IMR-90 (cell line): ENCODE data around the gene RFX1. TPM values are rescaled to one million over a fixed set of nuclear protein-coding genes. Genes with fewer than 3 reads are reported as not detected.
A peak's percentile ranks its signal among the peaks of the same experiment; 100 is the strongest.

Source experiments
- ATAC-seq: fragments of 200-7000 bp; cut with Tn5 transposase; 2 replicates; pipeline ENCODE4 v1.9.1; 2020; ENCODE audit warnings: low read depth, mild to moderate bottlenecking, moderate library complexity
- BruUV-seq: library from RNA; stranded (reverse); fragments of 400-500 nt; replicated peaks from 2 replicates; lab custom pipeline; 2021; lab: Mats Ljungman, UMichigan
- CTCF ChIA-PET: fragments of 300-600 bp; formaldehyde crosslinking; extraction: SDS; loops from one replicate; lab custom pipeline; 2021; ENCODE audit warnings: antibody characterized with exemption; lab: Yijun Ruan, JAX
- POLR2A ChIA-PET: fragments of 300-600 bp; sonication (Branson Sonifier 250); formaldehyde crosslinking; loops from one replicate; lab custom pipeline; 2022; ENCODE audit warnings: antibody characterized with exemption; ENCODE audit not compliant: unreplicated experiment; lab: Charles Lee
- DNase-seq: peaks from one replicate; pipeline ENCODE4 v3.0.0; 2013
- H2AFZ ChIP-seq: replicated peaks from 2 replicates; pipeline ENCODE3; 2013; ENCODE audit warnings: low read length, mild to moderate bottlenecking; ENCODE audit not compliant: poor library complexity
- H2AK5ac ChIP-seq: 2 replicates; pipeline ENCODE4 v1.6.1; 2013; ENCODE audit warnings: low read depth, low read length, inconsistent platforms
- H2AK9ac ChIP-seq: replicated peaks from 2 replicates; pipeline ENCODE3; 2013; ENCODE audit warnings: mild to moderate bottlenecking, low read depth, low read length, moderate library complexity; ENCODE audit not compliant: poor library complexity
- H2BK120ac ChIP-seq: 2 replicates; pipeline ENCODE4 v1.6.1; 2013; ENCODE audit warnings: low read depth, low read length, inconsistent platforms
- H2BK15ac ChIP-seq: 3 replicates; pipeline ENCODE4 v1.6.1; 2013; ENCODE audit warnings: low read depth, low read length, inconsistent platforms
- H2BK20ac ChIP-seq: 2 replicates; pipeline ENCODE4 v1.6.1; 2013; ENCODE audit warnings: low read depth, mild to moderate bottlenecking, inconsistent platforms, low read length, moderate library complexity
- H2BK5ac ChIP-seq: 2 replicates; pipeline ENCODE4 v1.6.1; 2013; ENCODE audit warnings: mild to moderate bottlenecking, low read depth, low read length, inconsistent platforms; ENCODE audit not compliant: poor library complexity, severe bottlenecking
- H3K14ac ChIP-seq: replicated peaks from 2 replicates; pipeline ENCODE4 v1.6.1; 2013; ENCODE audit warnings: low read depth, low read length, inconsistent platforms
- H3K18ac ChIP-seq: 2 replicates; pipeline ENCODE4 v1.6.1; 2013; ENCODE audit warnings: low read depth, low read length, control low read depth
- H3K23ac ChIP-seq: 2 replicates; pipeline ENCODE4 v1.6.1; 2013; ENCODE audit warnings: low read depth, low read length, inconsistent platforms
- H3K27ac ChIP-seq: 2 replicates; pipeline ENCODE4 v1.5.1; 2013; ENCODE audit warnings: mild to moderate bottlenecking, control low read depth, low read length; ENCODE audit not compliant: insufficient read depth
- H3K27me3 ChIP-seq: 2 replicates; pipeline ENCODE4 v1.6.1; 2013; ENCODE audit warnings: low read length; ENCODE audit not compliant: control insufficient read depth, insufficient read depth
- H3K36me3 ChIP-seq: 2 replicates; pipeline ENCODE4 v1.6.1; 2013; ENCODE audit warnings: low read length, mixed read lengths; ENCODE audit not compliant: control insufficient read depth, insufficient read depth
- H3K4ac ChIP-seq: 2 replicates; pipeline ENCODE4 v1.6.1; 2013; ENCODE audit warnings: low read depth, low read length, inconsistent platforms
- H3K4me1 ChIP-seq: 2 replicates; pipeline ENCODE4 v1.6.1; 2013; ENCODE audit warnings: low read length, mixed read lengths; ENCODE audit not compliant: control insufficient read depth, insufficient read depth
- H3K4me2 ChIP-seq: 2 replicates; pipeline ENCODE4 v1.6.1; 2013; ENCODE audit warnings: low read depth, mild to moderate bottlenecking, control low read depth, low read length, moderate library complexity
- H3K4me3 ChIP-seq: 2 replicates; pipeline ENCODE4 v1.5.1; 2013; ENCODE audit warnings: low read depth, mild to moderate bottlenecking, control low read depth, low read length, moderate library complexity; ENCODE audit not compliant: insufficient read depth
- H3K56ac ChIP-seq: 2 replicates; pipeline ENCODE4 v1.6.1; 2013; ENCODE audit warnings: low read length, inconsistent platforms; ENCODE audit not compliant: insufficient read depth; ENCODE audit errors: extremely low read depth
- H3K79me1 ChIP-seq, 2 experiments: 2 replicates each; pipeline ENCODE4 v1.6.1; 2013; ENCODE audit warnings: low read length in 2 of 2, inconsistent platforms in 1 of 2, low read depth in 1 of 2
- H3K9ac ChIP-seq: 2 replicates; pipeline ENCODE4 v1.6.1; 2013; ENCODE audit warnings: low read depth, low read length, control low read depth
- H3K9me1 ChIP-seq: 2 replicates; pipeline ENCODE4 v1.6.1; 2013; ENCODE audit warnings: low read length, inconsistent platforms; ENCODE audit not compliant: insufficient read depth
- H3K9me3 ChIP-seq: 2 replicates; pipeline ENCODE4 v1.6.1; 2013; ENCODE audit warnings: low read length; ENCODE audit not compliant: control insufficient read depth, insufficient read depth
- H4K20me1 ChIP-seq: 2 replicates; pipeline ENCODE4 v1.6.1; 2013; ENCODE audit warnings: low read length, inconsistent platforms; ENCODE audit not compliant: insufficient read depth
- H4K5ac ChIP-seq: 2 replicates; pipeline ENCODE4 v1.6.1; 2013; ENCODE audit warnings: mild to moderate bottlenecking, low read depth, low read length, control low read depth
- H4K8ac ChIP-seq, 2 experiments: 2 replicates each; pipeline ENCODE4 v1.6.1; 2013; ENCODE audit warnings: low read depth in 2 of 2, low read length in 2 of 2, control low read depth in 1 of 2, inconsistent platforms in 1 of 2
- H4K91ac ChIP-seq: 2 replicates; pipeline ENCODE4 v1.6.1; 2013; ENCODE audit warnings: low read depth, low read length, inconsistent platforms; ENCODE audit not compliant: insufficient read depth
- BHLHE40 ChIP-seq: fragments of 150-350 bp; IDR thresholded peaks from 2 replicates; pipeline ENCODE4 v1.6.1; 2016; ENCODE audit warnings: mild to moderate bottlenecking, low read depth, low read length
- CEBPB ChIP-seq: IDR thresholded peaks from 2 replicates; pipeline ENCODE4 v1.6.1; 2012; ENCODE audit warnings: low read depth, low read length, improper control_type of control experiment
- CHD1 ChIP-seq: IDR thresholded peaks from 2 replicates; pipeline ENCODE4 v1.6.1; 2012; ENCODE audit warnings: low read depth, low read length, improper control_type of control experiment
- CTCF ChIP-seq: conservative IDR thresholded peaks from 2 replicates; pipeline ENCODE4 v1.5.1; 2012; ENCODE audit warnings: mild to moderate bottlenecking, low read depth, low read length, improper control_type of control experiment
- ELK1 ChIP-seq: fragments of 150-350 bp; IDR thresholded peaks from 2 replicates; pipeline ENCODE4 v1.6.1; 2016; ENCODE audit warnings: low read depth, mild to moderate bottlenecking, low read length, moderate library complexity, borderline replicate concordance
- FOS ChIP-seq: fragments of 150-350 bp; IDR thresholded peaks from 2 replicates; pipeline ENCODE4 v1.6.1; 2016; ENCODE audit warnings: low read depth, low read length
- MAFK ChIP-seq: IDR thresholded peaks from 2 replicates; pipeline ENCODE4 v1.6.1; 2012; ENCODE audit warnings: low read depth, low read length, improper control_type of control experiment
- MAZ ChIP-seq: IDR thresholded peaks from 2 replicates; pipeline ENCODE4 v1.6.1; 2012; ENCODE audit warnings: low read depth, mild to moderate bottlenecking, low read length, improper control_type of control experiment, moderate library complexity, borderline replicate concordance
- MXI1 ChIP-seq: IDR thresholded peaks from 2 replicates; pipeline ENCODE4 v1.6.1; 2012; ENCODE audit warnings: low read depth, mild to moderate bottlenecking, low read length, moderate library complexity, borderline replicate concordance
- NFE2L2 ChIP-seq: fragments of 150-350 bp; IDR thresholded peaks from 2 replicates; pipeline ENCODE4 v1.6.1; 2016; ENCODE audit warnings: low read depth, mild to moderate bottlenecking, low read length
- POLR2A ChIP-seq: IDR thresholded peaks from 2 replicates; pipeline ENCODE4 v1.6.1; 2012; ENCODE audit warnings: mild to moderate bottlenecking, low read depth, low read length
- RAD21 ChIP-seq: IDR thresholded peaks from 2 replicates; pipeline ENCODE4 v1.6.1; 2012; ENCODE audit warnings: low read length, improper control_type of control experiment
- RCOR1 ChIP-seq: IDR thresholded peaks from 2 replicates; pipeline ENCODE4 v1.6.1; 2012; ENCODE audit warnings: mild to moderate bottlenecking, low read length, improper control_type of control experiment; ENCODE audit not compliant: insufficient replicate concordance
- RFX5 ChIP-seq: IDR thresholded peaks from 2 replicates; pipeline ENCODE4 v1.8.0; 2012; ENCODE audit warnings: low read depth, mild to moderate bottlenecking, low read length, moderate library complexity
- SMC3 ChIP-seq: fragments of 150-350 bp; IDR thresholded peaks from 2 replicates; pipeline ENCODE4 v1.6.1; 2016; ENCODE audit warnings: low read depth, mild to moderate bottlenecking, antibody characterized with exemption, low read length, moderate library complexity
- USF2 ChIP-seq: fragments of 150-350 bp; IDR thresholded peaks from 2 replicates; pipeline ENCODE4 v1.6.1; 2017; ENCODE audit warnings: mild to moderate bottlenecking, antibody characterized with exemption, low read length, low read depth
- WGBS, 2 experiments: methylation state at CpG; one replicate each; pipeline versions ENCODE4 v1.1.5 to v1.1.7; 2013; ENCODE audit warnings: missing lambda C conversion rate in 2 of 2; ENCODE audit not compliant: insufficient read length in 1 of 2; ENCODE audit errors: extremely low coverage in 2 of 2; 5-methylcytosine and 5-hydroxymethylcytosine counted together
- dilution Hi-C: fragments of 300-500 bp; cut with HindIII; formaldehyde crosslinking; loops from one replicate; pipeline ENCODE4 v1.14.3; 2018; ENCODE audit warnings: low sequenced_read_pairs; ENCODE audit not compliant: unreplicated experiment
- in situ Hi-C: fragments of 300-500 bp; cut with MboI; formaldehyde crosslinking; loops from 3 replicates; pipeline ENCODE4 v1.14.3; 2019; ENCODE audit warnings: low sequenced_read_pairs, inconsistent platforms, mixed read lengths
- intact Hi-C: fragments of 100-400 bp; cut with micrococcal nuclease; formaldehyde crosslinking; loops from 2 replicates; pipeline ENCODE4 v1.10.0; 2022
- polyA plus RNA-seq, 3 experiments: library from polyadenylated mRNA; depleted of rRNA; stranded (reverse); fragments of >200 nt; gene quantifications; 2 replicates each; pipeline ENCODE4 v1.2.3, GENCODE V29; 2012; ENCODE audit warnings: low replicate concordance in 1 of 3
- total RNA-seq: library from RNA; depleted of rRNA; stranded (reverse); fragments of >200 nt; gene quantifications from 2 replicates; pipeline ENCODE4 v1.2.3, GENCODE V29; 2012

The RFX1 gene
- total and polyA plus RNA-seq, 2 of the 4 experiments (the other 2 are of a cell fraction), result 0.36 to 3.1 TPM

GRCh38 chr19:14027856-14028450, 21.8 kb upstream of the RFX1 start, which contains the start of gene RLN3:
TSS of gene RLN3 (plus strand) at chr19:14028148. CDS start at chr19:14028205, 57 bp downstream.
- Histone ChIP-seq H2BK15ac (no peak within 1 kb of the TSS), H3K36me3 (no peaks in the 10 kb centered on the region), H3K79me1 (no peaks in the 10 kb centered on the region), H3K9me1 (no peaks in the 10 kb centered on the region), H2AK5ac (no peak within 1 kb of the TSS), H3K9ac (no peak within 1 kb of the TSS), H4K8ac (no peak within 1 kb of the TSS), H3K18ac (no peak within 1 kb of the TSS), H3K56ac (no peak within 1 kb of the TSS), H4K91ac (no peak within 1 kb of the TSS), H3K27me3 (peaks cover 30% of the 10 kb centered on the region), H3K27ac (no peak within 1 kb of the TSS), H3K4me2 (no peak within 1 kb of the TSS), H3K4me3 (no peak within 1 kb of the TSS), H2BK5ac (no peak within 1 kb of the TSS), H3K4ac (no peak within 1 kb of the TSS), H2AK9ac (no peak within 1 kb of the TSS), H3K14ac (no peak within 1 kb of the TSS), H3K23ac (no peak within 1 kb of the TSS), H2BK20ac (no peak within 1 kb of the TSS), H2AFZ (peak within 1 kb of the TSS; percentile 35), H3K4me1 (no peaks in the 10 kb centered on the region), H3K9me3 (no peaks in the 10 kb centered on the region; the same call in 1 of the 2 replicates), H4K5ac (no peak within 1 kb of the TSS), H4K20me1 (no peaks in the 10 kb centered on the region), H2BK120ac (no peak within 1 kb of the TSS)
- intact Hi-C loops, result no loop called here
- CTCF ChIA-PET, result no interaction called here
- 31% methylated on average over 13 of the region's 24 CpGs; no CpG with 5 or more reads in 1 of the 2 experiments for WGBS, 2 experiments
- POLR2A ChIA-PET, result no interaction called here
- no peak for ATAC-seq
- TF ChIP-seq CEBPB (no peak), BHLHE40 (no peak), MXI1 (no peak), RFX5 (no peak), RAD21 (no peak), USF2 (no peak), MAFK (no peak), POLR2A (no peak), MAZ (no peak), CTCF (no peak), CHD1 (no peak), NFE2L2 (no peak), FOS (no peak), SMC3 (no peak), RCOR1 (no peak), ELK1 (no peak)
- in situ Hi-C loops, result no loop called here
- DNase-seq, result no peak
- dilution Hi-C loops, result no loop called here
- no TSS peak for BruUV-seq
